ENCODE data around the gene CMTM7.
A peak's percentile ranks its signal among the peaks of the same experiment; 100 is the strongest.

CMTM7 gene, protein sequence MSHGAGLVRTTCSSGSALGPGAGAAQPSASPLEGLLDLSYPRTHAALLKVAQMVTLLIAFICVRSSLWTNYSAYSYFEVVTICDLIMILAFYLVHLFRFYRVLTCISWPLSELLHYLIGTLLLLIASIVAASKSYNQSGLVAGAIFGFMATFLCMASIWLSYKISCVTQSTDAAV

DNA sequence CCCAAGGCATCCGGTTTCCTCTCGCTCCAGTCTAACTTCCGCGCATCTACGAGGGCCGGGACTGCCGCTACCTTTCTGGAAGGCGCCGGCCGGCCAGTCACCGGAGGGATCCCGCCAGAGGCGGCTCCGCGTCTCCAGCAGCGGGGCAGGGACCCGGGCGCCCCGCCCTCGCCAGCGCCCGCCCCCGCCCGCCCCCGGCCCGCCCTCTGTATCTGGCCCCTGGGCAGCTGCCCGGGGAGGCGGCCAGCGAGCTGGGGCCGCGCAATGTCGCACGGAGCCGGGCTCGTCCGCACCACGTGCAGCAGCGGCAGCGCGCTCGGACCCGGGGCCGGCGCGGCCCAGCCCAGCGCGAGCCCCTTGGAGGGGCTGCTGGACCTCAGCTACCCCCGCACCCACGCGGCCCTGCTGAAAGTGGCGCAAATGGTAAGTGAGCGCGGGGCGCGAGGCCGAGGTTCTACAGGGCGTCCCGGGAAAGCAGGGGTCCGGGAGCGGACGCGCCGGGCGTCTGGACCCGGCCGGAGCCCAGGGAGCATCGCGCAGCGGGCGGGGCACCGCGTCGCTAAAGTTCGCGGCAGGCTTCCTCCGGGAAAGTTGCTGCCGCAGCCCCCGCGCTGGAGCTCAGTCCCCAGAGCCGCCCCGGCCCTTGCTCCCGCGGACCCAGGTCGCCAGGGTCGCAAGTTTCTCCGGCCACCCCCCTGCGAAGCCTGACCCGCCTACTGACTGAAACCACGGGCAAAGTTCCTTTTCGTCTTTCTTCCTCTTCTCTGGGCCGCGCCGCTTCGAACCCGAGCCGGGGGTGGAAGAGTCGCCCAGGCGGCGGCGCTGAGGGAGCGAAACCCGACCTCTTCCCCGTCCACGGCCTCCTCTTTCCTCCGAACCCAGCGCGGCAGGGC, at the start of gene CMTM7:
TSS of gene CMTM7 (plus strand) at position 211 of the 893 bp plus-strand sequence. CDS start at position 265, 54 bp downstream.
- peaks cover 8% of the 10 kb centered on the region for H3K36me3 ChIP-seq (ENCODE audit: insufficient read depth, insufficient read length, low read length)
- H3K9me3 ChIP-seq (ENCODE audit: insufficient read depth, low read length): no peaks in the 10 kb centered on the region
- peak; percentile 55 for TF ChIP-seq SUZ12 (IDR thresholded peaks at IDR 0.05; ENCODE audit: extremely low read depth, insufficient read depth, insufficient read length)
- no peak for TF ChIP-seq ZNF274 (IDR thresholded peaks at IDR 0.05; ENCODE audit: low read depth, low read length)
- H3K27me3 ChIP-seq (ENCODE audit: insufficient read depth, insufficient read length): peaks cover 22% of the 10 kb centered on the region
- peak; percentile 35 for DNase-seq (ENCODE audit: low read depth, low spot score)
- peak within 1 kb of the TSS; percentile 94 for H3K9ac ChIP-seq (ENCODE audit: insufficient read length, low read depth)
- peak within 1 kb of the TSS; percentile 87 for H3K4me3 ChIP-seq (ENCODE audit: insufficient read length, low read depth)
- peaks cover 6% of the 10 kb centered on the region for H3K4me1 ChIP-seq (ENCODE audit: insufficient read depth, insufficient read length)

DNA sequence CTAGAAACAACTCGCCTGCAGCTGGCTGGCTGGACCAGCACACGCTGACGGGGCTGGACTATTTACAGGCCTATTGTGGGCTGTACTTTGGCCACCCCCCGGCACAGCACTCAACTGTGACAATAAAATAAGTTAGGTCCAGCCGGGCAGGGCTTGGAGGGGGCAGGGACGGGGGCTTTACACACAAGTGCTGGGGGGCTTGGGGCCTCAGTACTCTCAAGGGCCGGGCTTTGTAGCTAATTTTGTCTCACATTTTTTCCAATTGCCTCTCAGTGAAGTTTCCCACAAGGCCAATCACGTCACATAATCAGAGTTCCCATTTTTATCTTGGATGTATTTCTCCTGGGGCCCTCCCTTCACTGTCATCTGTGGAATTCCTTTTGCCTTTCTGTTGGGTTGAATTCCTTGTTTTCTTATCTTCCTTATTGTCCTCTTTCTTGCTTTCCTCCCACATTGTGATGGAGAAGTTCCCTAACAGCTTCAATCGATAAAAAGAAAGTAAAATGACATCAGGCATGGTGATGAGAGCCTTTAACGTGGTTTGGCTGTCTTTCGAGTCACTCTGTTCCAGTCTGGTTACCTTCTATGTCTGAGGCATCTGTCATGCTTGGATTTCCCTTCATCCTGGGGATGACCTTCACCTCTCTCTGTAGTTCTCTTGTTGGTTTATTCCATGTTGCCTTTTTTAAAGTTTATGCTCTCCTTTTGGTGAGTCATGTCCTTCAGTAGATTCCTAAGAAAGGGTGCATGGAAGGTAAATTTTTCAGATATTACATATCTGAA, 44.1 kb upstream of the CMTM7 start:
- Histone ChIP-seq H3K36me3 (ENCODE audit: insufficient read depth, insufficient read length, low read length) (no peaks in the 10 kb centered on the region), H3K9ac (ENCODE audit: insufficient read length, low read depth) (no peak overlapping the region), H3K27me3 (ENCODE audit: insufficient read depth, insufficient read length) (no peaks in the 10 kb centered on the region), H3K4me1 (ENCODE audit: insufficient read depth, insufficient read length) (no peaks in the 10 kb centered on the region), H3K9me3 (ENCODE audit: insufficient read depth, low read length) (no peaks in the 10 kb centered on the region), H3K4me3 (ENCODE audit: insufficient read length, low read depth) (no peak overlapping the region)
- no peak for DNase-seq (ENCODE audit: low read depth, low spot score)
- TF ChIP-seq YY1 (IDR thresholded peaks at IDR 0.05; ENCODE audit: insufficient read depth, insufficient read length): no peak
- no peak for TF ChIP-seq SUZ12 (IDR thresholded peaks at IDR 0.05; ENCODE audit: extremely low read depth, insufficient read depth, insufficient read length)
- no peak for TF ChIP-seq ZNF274 (IDR thresholded peaks at IDR 0.05; ENCODE audit: low read depth, low read length)

GRCh38 chr3:32349184-32349583, 42.5 kb upstream of the CMTM7 start:
- H3K36me3 ChIP-seq (ENCODE audit: insufficient read depth, insufficient read length, low read length): no peaks in the 10 kb centered on the region
- no peaks in the 10 kb centered on the region for H3K4me1 ChIP-seq (ENCODE audit: insufficient read depth, insufficient read length)
- H3K9ac ChIP-seq (ENCODE audit: insufficient read length, low read depth): no peak overlapping the region
- no peaks in the 10 kb centered on the region for H3K9me3 ChIP-seq (ENCODE audit: insufficient read depth, low read length)
- no peak for TF ChIP-seq YY1 (IDR thresholded peaks at IDR 0.05; ENCODE audit: insufficient read depth, insufficient read length)
- no peak for TF ChIP-seq ZNF274 (IDR thresholded peaks at IDR 0.05; ENCODE audit: low read depth, low read length)
- no peak for TF ChIP-seq SUZ12 (IDR thresholded peaks at IDR 0.05; ENCODE audit: extremely low read depth, insufficient read depth, insufficient read length)
- no peaks in the 10 kb centered on the region for H3K27me3 ChIP-seq (ENCODE audit: insufficient read depth, insufficient read length)
- no peak overlapping the region for H3K4me3 ChIP-seq (ENCODE audit: insufficient read length, low read depth)
- DNase-seq (ENCODE audit: low read depth, low spot score): peak; percentile 48

DNA sequence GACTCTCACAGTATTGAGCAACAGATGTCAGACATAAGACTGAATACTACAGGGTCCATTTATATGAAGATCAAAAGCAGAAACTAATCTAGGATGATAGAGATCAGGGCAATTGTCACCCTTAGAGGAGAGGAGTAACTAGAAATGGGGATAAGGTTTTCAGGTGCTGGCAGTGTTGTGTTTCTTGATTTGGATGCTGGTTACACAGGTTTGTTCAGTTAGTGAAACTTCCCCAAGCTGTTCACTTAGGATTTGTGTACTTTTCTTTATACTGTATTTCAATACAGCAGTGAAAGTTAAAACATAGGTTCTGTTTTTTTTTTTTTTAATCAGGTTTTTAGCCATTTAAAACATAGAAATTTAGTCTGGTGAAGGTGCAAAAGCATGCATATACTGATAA, 39.1 kb upstream of the CMTM7 start:
- TF ChIP-seq ZNF274 (IDR thresholded peaks at IDR 0.05; ENCODE audit: low read depth, low read length): no peak
- TF ChIP-seq SUZ12 (IDR thresholded peaks at IDR 0.05; ENCODE audit: extremely low read depth, insufficient read depth, insufficient read length): no peak
- TF ChIP-seq YY1 (IDR thresholded peaks at IDR 0.05; ENCODE audit: insufficient read depth, insufficient read length): no peak
- Histone ChIP-seq H3K4me3 (ENCODE audit: insufficient read length, low read depth) (no peak overlapping the region), H3K9me3 (ENCODE audit: insufficient read depth, low read length) (no peaks in the 10 kb centered on the region), H3K27me3 (ENCODE audit: insufficient read depth, insufficient read length) (no peaks in the 10 kb centered on the region), H3K4me1 (ENCODE audit: insufficient read depth, insufficient read length) (no peaks in the 10 kb centered on the region), H3K36me3 (ENCODE audit: insufficient read depth, insufficient read length, low read length) (no peaks in the 10 kb centered on the region), H3K9ac (ENCODE audit: insufficient read length, low read depth) (no peak overlapping the region)
- DNase-seq (ENCODE audit: low read depth, low spot score): no peak

DNA sequence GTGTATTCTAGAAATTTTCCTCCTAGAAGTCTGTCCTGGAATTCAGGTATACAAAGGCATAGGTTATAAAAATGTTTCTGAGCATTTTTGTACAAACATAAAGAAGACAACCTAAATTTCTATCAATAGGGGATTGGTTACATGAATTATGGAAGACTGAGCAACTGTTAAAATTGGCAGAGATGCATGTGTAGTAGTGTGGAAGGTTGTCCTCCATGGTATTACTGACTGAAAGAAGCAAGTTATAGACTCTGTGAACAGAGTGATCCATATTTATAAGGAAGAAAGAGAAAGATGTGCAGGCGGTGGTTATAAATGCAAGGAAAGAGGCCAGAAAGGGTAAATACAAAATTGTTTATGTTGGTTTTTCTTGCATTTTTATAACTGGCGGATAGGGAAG, 38.3 kb upstream of the CMTM7 start:
- Histone ChIP-seq H3K36me3 (ENCODE audit: insufficient read depth, insufficient read length, low read length) (no peaks in the 10 kb centered on the region), H3K27me3 (ENCODE audit: insufficient read depth, insufficient read length) (no peaks in the 10 kb centered on the region), H3K9ac (ENCODE audit: insufficient read length, low read depth) (no peak overlapping the region), H3K9me3 (ENCODE audit: insufficient read depth, low read length) (no peaks in the 10 kb centered on the region), H3K4me3 (ENCODE audit: insufficient read length, low read depth) (no peak overlapping the region), H3K4me1 (ENCODE audit: insufficient read depth, insufficient read length) (no peaks in the 10 kb centered on the region)
- no peak for DNase-seq (ENCODE audit: low read depth, low spot score)
- TF ChIP-seq SUZ12 (IDR thresholded peaks at IDR 0.05; ENCODE audit: extremely low read depth, insufficient read depth, insufficient read length): no peak
- no peak for TF ChIP-seq YY1 (IDR thresholded peaks at IDR 0.05; ENCODE audit: insufficient read depth, insufficient read length)
- no peak for TF ChIP-seq ZNF274 (IDR thresholded peaks at IDR 0.05; ENCODE audit: low read depth, low read length)

GRCh38 chr3:32354362-32354778, 37.3 kb upstream of the CMTM7 start:
- Histone ChIP-seq H3K9ac (ENCODE audit: insufficient read length, low read depth) (no peak overlapping the region), H3K4me1 (ENCODE audit: insufficient read depth, insufficient read length) (peaks cover 2% of the 10 kb centered on the region), H3K27me3 (ENCODE audit: insufficient read depth, insufficient read length) (no peaks in the 10 kb centered on the region), H3K36me3 (ENCODE audit: insufficient read depth, insufficient read length, low read length) (no peaks in the 10 kb centered on the region), H3K9me3 (ENCODE audit: insufficient read depth, low read length) (no peaks in the 10 kb centered on the region), H3K4me3 (ENCODE audit: insufficient read length, low read depth) (no peak overlapping the region)
- DNase-seq (ENCODE audit: low read depth, low spot score): no peak
- TF ChIP-seq YY1 (IDR thresholded peaks at IDR 0.05; ENCODE audit: insufficient read depth, insufficient read length) (no peak), SUZ12 (IDR thresholded peaks at IDR 0.05; ENCODE audit: extremely low read depth, insufficient read depth, insufficient read length) (no peak), ZNF274 (IDR thresholded peaks at IDR 0.05; ENCODE audit: low read depth, low read length) (no peak)
